ENCODE measurements around the gene RNF8.
A peak's percentile ranks its signal among the peaks of the same experiment; 100 is the strongest.
"Not testable (repeated sequence)": the region's sequence is repeated elsewhere in the genome, so short reads cannot be mapped to it uniquely, and the experiment has no call there.

RNF8 gene

DNA sequence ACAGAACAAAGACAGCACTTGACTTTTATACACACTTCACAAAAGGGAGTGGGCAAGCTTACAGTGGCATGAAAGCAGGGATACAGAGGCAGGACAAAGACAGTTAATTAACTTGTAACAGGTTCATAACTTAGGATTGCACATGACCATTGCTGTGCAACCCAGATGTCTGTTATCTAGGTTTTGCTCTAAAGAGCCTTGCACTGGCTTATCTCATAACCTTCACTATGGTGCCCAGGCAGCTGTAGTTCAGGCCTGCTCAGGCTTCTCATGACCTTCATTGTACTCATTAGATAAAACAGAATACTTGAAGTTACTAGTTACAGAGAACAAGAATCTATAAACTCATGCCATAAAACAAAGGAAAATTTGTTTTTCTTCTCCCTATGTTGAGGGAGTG, 47.9 kb downstream of the RNF8 start:
- DNase-seq = not testable (repeated sequence)

DNA sequence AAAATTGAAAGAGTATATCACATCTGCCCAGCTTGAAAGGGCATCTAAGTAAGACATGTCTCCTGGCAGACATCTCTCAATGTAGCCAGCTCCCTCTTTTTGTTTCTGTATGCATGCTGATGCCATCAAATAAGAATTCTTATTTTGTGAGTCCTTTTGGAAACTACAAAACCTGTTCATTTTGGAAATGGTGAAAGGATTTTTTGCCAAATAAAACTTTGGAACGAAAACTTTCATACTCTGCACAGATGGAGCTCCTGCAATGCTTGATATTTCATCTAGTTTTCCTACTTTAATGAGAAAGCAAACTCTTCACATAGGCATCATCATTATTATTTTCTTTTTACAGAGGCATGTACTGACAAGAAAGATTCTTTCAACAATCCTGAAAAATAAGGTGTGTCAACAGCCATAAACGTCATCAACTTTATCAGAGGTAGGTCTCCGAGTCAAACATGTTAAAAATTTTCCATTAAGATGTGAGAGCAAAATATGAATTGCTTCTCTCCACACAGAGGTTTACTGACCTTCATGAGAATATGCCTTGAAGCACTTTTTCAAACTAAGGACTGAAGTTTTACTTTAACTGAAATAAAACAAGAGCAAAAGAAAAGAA, 53.1 kb downstream of the RNF8 start:
- no peak for DNase-seq

DNA sequence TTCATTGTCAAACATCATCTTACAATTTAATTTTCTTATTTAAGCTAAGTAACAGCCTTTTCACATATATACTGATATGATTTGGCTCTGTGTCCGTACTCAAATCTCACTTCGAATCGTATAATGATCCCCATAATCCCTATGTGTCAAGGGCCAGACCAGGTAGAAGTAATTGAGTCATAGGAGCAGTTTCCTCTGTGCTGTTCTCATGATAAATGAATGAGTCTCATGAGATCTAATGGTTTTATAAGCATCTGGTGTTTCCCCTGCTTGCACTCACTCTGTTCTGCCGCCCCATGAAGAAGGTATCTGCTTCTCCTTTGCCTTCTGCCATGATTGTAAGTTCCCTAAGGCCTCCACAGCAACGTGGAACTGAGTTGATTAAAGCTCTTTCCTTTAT, 54.2 kb downstream of the RNF8 start:
- DNase-seq = peak; percentile 24

DNA sequence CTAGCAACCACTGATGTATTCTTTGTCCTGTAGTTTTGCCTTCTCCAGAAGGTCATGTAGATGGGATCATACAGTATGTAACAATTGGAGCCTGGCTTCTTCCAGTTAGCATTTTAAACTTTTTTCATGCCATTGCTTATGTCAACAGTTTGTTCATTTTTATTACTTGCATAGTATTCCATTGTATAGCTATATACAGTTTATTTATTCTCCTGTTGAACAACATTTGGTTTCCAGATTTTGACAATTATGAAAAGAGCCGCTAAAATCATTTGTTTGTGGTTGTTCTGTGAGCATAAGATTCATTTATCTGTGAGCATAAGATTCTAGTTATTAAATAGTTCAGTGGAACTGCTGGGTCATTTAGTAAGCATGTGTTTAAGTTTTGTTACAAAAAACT, 55.7 kb downstream of the RNF8 start:
- no peak for DNase-seq

DNA sequence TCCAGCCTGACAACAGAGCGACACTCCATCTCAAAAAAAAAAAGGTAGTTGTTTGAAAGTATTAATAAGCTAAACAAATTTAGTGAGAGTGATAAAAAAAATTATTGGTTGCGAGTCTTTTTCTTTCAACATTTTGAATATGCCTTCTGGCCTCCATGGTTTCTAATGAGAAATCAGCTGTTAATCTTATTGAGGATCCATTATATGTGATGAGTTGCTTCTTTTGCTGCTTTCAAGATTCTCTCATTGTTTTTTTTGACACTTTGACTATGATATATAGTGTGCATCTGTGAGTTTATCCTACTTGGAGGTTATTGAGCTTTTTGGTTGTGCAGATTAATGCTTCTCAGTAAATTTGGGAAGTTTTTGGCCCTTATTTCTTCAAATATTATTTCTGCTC, 63.6 kb downstream of the RNF8 start:
- DNase-seq = no peak

DNA sequence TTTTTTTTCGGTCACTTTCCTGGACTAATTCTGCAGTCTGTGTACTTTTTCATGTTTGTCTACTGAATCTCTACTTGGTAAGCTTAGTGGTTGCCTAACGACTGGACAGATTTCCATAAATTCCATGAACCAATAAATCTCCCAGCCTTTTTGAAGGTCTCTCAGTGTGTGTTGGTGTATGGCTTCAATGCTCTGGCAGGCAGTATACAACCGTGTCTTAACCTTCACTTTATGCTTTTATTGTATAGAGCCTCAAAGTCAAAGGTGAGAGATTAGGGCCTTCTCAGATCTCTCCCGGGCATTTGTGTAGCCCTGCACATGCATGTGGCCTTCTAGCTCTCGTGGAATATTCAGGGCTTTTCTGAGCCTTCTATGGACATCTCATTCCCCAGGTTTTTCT, 64.9 kb downstream of the RNF8 start:
- no peak for DNase-seq

DNA sequence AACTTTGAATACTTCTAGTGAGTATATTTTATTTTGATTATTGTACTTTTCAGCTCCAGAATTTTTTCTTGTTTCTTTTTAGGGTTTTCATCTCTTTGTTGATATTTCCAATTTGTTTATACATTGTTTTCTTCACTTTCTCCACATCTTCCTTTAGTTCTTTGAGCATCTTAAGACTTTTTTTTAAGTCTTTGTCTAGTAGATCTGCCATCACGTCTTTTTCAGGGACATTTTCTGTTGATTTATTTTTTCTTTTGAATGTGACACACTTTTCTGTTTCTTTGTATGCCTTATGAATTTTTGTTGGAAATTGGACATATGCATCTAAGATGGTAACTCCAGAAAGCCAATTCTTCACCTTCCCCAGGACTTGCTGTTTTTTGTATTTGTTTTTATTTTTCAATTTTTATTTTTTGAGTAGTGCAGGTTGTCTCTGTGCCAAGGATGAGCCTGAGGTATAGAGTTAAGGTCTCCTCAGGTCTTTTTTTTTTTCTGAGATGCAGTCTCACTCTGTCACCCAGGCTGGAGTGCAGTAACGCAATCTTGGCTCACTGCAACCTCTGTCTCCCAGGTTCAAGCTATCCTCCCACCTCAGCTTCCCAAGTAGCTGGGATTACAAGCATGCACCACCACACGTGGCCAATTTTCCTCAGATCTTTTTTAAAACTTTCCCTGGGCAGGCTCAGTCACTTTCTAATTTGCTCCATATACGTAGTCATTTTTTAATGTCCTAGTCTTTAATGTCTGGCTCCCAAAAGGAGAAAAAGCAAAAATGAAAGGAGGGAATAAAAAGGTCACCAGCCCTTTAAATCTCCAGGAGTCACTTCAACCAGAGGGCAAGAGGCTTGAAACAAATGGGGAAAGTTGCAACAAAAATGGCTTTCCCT, 72.5 kb downstream of the RNF8 start:
- no peak for DNase-seq

DNA sequence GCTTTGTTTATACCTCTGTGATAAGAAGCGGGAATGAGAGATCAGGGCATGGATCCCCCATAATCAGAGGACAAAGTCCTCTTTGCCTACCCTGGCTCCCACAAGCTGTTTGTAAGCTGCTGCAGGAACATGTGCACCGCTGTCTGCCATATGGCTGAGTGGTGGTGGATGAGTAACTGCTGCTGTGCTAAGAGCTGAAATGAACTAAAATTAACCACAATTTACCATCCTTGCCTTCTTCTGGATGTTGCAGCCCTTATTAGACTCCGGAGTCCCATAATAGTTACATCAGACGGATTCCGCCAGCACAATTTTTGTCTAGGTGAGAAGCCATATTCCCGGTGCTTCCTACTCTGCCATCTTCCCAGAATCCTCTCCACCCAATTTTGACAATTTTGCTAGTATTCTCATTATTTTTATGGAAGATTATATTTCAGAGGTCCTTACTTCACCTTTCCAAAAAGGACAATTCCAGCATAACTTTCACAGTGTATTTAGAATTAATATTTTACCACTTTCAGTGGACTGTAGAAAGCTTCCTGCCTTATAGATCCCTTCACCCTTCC, 73.2 kb downstream of the RNF8 start:
- DNase-seq = peak; percentile 41

DNA sequence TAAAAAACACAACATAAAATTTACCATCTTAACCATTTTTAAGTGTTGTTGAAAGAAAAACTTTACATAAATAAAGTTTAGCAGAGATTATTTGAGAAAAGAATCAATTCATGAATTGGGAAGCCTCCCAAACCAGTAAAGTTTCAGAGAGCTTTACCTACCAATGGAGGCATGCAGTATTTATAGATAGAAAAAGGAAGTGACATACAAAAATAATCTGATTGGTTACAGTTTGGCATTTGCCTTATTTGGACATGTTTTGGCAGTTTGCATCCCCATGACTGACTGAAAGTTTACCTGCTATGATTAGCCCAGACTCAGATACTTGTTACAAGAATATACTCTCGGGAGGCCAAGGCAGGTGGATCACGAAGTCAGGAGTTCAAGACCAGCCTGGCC, 75.6 kb downstream of the RNF8 start:
- DNase-seq = no peak

DNA sequence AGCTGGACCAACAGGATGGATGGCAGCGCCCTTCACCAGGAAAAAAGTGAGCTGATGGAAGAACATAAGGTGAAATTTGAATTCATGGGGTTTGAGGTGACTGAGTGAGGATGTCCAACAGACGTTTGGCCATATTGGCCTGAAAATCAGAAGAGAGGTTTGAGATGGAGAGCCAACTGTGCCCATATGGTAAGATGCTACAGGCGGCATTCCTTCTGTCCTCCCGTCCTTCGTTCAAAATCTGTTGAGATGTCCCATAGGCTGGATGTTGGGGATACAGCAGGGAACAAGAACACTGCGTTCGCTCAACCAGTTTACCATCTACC, 78.8 kb downstream of the RNF8 start:
- DNase-seq = no peak

DNA sequence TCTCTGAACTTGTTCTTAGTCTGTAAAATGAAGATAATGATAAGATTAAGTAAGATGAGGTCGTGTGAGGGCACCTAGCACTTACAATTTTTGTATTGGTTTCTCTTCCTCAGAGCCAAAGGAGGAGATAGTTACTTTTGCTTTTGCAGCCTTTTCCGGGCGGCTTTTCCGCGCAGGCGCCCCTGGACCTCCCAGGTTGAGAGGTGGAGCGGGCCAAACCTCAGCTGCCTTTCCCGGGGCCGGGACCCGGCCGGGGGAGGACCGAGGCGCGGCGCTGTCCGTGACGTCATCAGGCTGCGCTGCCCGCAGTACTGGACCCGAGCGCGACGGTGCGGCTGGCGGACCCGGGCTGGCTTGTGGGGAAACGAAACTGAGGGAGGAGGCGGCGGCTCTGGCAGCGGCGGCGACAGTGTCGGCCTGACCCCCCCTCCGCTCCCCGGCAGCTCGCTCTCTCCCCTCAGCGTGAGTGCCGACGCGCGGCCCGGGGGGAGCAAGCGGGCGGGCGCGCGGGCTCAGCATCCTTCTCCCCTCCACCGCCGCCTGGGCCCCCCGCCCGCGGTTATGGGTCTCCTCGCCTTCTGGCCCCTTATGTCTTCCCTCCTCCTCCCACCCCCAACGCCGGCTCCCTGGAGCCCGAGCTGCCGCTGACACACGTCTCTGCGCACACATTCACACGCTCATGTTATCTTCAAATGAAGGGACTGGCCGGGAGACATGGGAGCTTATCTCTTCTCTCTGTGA, 79.3 kb downstream of the RNF8 start, which contains the start of gene CMTR1:
Gene CMTR1 (plus strand): TSS at position 306 of the 741 bp plus-strand sequence. CDS start 2,409 bp downstream, outside the sequence.
- DNase-seq = peak; percentile 96

DNA sequence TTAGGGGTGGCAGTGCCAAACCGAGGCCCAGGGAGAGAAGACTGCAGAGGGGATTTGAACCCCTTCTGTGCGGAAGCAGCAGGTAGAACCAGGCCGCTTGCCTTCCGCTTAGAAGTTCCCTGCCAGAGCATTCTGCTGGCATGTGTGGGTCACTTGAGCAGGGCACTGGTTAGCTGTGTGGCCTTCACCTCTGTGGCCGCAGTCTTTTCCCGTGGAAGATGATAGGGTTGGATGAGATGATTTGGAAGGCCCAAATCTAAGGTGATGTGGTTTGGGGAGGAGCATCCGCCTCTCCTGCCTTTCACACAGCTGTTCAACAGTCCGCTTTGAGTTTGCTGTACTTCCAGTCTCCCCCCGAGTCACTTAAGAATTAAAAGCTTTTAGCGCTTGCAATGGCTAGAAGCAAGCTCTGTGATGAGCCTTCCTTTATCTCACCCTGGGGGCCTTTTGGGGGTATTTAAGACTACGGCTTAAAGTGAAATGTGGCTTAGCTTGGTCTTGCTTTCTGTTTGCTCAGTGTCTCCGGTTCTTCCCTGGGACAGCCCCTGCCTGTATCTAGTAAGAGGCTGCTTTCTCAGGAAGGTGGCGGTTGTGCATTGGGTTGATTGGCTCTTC, 80.0 kb downstream of the RNF8 start:
- peak; percentile 60 for DNase-seq

DNA sequence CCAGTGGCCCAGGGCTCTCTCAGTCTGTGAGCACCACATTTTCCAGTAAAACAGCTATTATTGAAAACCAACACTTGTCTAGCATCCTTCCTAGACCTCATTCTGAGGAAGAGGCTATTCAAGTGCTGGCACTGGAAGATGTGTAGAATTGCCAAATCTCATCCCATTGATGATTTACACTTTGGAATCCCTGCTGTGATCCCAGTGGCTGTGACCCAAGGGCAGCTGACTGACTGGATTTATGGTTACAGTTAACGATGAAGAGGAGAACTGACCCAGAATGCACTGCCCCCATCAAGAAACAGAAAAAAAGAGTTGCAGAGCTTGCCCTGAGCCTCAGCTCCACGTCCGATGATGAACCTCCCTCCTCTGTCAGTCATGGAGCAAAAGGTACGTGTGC, 81.6 kb downstream of the RNF8 start:
- DNase-seq = peak; percentile 43

DNA sequence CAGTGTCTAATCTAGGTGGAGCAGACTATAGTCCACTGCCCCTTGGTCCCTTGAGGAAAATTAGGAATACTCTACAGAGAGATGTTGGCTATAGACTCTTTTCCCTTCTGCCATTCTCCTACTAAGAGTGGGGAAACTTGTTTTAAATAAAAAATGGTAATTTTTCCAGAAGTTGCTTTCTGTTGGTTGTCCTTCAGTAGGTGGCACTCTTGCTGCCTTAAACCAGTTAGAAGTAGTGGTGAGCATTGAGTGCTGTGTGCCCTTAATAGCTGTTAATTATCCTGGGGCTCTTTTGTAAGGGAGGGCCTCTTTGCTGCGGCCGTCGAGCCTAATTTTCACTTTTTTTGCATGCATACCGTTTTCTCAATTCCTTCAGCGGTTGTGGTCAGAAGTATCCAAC, 82.0 kb downstream of the RNF8 start:
- DNase-seq = peak; percentile 21

DNA sequence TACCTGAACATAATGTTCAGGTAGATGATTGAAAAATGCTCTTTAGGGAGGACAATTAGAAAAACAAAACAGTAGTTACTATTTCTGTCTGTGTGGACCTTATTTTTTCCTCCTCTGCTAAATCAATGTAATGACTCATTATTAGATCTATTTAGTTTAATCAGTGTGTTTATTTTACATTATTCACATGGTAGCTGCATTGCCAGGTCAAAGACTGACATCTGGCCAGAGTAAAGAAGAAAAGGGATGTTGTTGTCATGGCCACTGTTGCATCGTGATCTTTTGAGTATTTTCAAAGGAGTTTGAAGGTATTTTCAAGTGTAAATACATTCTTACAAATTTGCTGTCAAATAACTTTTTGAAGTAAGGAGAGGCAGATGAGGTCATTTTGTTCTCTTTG, 85.1 kb downstream of the RNF8 start:
- DNase-seq = no peak

DNA sequence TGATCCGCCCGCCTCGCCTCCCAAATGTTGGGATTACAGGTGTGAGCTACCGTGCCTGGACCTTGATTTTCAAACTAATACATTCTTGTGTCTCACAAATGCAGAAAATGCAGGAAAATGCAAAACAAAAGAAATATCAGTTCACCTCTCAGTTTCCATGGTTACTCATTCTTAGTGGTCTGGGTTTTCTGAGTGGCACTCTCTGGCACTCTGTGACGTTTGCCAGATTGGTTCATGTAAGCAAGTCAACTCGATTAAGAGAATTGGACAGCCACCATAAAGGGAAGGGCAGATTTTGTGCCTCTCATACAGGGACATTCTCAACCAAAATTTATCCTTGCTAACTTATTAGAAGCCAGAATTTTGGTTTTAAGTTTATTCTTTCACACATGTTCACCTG, 87.9 kb downstream of the RNF8 start:
- DNase-seq = no peak

DNA sequence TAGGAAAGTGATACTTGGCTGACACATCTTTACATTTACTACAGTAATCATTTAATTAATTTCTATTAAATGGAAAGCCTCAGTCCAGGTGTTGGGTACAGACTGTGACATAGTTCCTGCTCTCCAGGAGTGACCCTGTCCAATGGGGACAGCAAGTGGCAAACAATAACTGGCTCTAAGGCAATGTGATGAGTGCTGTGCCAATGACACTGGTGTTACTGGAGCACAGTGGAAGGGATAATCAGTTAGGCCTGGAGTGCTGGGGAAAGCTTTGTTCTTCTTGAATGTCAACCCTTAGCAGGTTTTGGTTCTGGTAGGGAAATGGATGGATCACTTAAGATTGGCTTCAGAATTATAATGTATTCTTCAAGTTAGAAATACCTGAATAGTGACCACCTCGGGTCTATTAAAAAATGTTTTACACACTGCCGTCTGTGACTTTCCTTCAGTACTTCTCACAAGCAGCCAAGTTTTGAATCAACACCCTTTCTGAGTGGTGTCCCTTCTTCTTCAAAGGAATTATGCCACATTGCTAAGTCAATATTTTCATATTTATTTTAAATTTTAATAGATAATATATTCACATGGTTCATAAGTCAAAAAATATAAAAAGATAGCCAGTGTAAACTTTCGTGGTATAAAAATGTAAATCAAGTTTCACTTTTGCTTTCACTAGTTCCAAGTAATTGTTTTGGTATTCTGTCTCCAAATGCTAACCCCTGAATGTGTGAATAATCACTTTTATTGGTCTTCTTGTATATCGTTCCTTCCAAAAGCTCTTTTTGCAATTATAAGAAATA, 88.8 kb downstream of the RNF8 start:
- DNase-seq = no peak

DNA sequence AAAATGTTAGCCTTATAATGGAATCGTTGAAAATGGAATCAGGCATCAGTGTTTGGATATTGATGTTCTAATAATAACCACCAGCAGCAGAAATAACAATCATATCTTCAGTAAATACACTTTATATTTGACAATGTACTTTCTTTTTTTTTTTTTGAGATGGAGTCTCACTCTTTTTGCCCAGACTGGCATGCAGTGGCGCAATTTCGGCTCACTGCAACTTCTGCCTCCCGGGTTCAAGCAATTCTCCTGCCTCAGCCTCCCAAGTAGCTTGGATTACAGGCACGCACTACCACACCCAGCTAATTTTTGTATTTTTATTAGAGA, 89.4 kb downstream of the RNF8 start:
- DNase-seq = not testable (repeated sequence)
